ENCODE results near the gene ARHGAP40. TPM values are rescaled to one million over a fixed set of nuclear protein-coding genes. Genes with fewer than 3 reads are reported as not detected.

The ARHGAP40 gene
- total RNA-seq, 1 experiment from 2014 or later, result 0.14 TPM

GRCh38 chr20:38626921-38627659 is 25.5 kb downstream of the ARHGAP40 start:
- Histone ChIP-seq H3K36me3 (ENCODE audit: control insufficient read depth, insufficient read depth, low read length) (no peaks in the 10 kb centered on the region), H3K4me3 (ENCODE audit: low read depth, low read length) (no peak overlapping the region), H3K27me3 (replicated peaks; ENCODE audit: control insufficient read depth, insufficient read depth, low read length) (peaks cover 2% of the 10 kb centered on the region; the same call in 1 of the 2 replicates), H3K9me3 (no peaks in the 10 kb centered on the region), H3K4me1 (no peaks in the 10 kb centered on the region)
- no TSS peak for BruUV-seq (replicated peaks)
- CTCF ChIA-PET, result no interaction called here
- H3K27ac Mint-ChIP-seq (ENCODE audit: unreplicated experiment), result no peak overlapping the region
- no peaks in the 10 kb centered on the region for H3K4me1 Mint-ChIP-seq (ENCODE audit: low read depth, unreplicated experiment)
- no peak for TF ChIP-seq CTCF (IDR thresholded peaks at IDR 0.05; ENCODE audit: insufficient read depth in 1 of 2, low read depth in 1 of 2, low read length in 1 of 2, severe bottlenecking in 1 of 2, unreplicated experiment in 1 of 2)
- peaks cover 9% of the 10 kb centered on the region for H3K9me3 Mint-ChIP-seq (ENCODE audit: unreplicated experiment)
- H3K27me3 Mint-ChIP-seq (ENCODE audit: insufficient read depth, unreplicated experiment), result peaks cover 6% of the 10 kb centered on the region
- POLR2A ChIA-PET, result no interaction called here
- no peak overlapping the region for H3K4me3 Mint-ChIP-seq (ENCODE audit: unreplicated experiment)
- DNase-seq, result no peak
- intact Hi-C loops (cut with micrococcal nuclease; ENCODE audit: unreplicated experiment), result no loop called here
- H3K36me3 Mint-ChIP-seq (ENCODE audit: insufficient read depth, unreplicated experiment), result no peaks in the 10 kb centered on the region

GRCh38 chr20:38628580-38629470 is 27.2 kb downstream of the ARHGAP40 start:
- no peaks in the 10 kb centered on the region for H3K9me3 ChIP-seq
- H3K4me3 ChIP-seq (ENCODE audit: low read depth, low read length), result no peak overlapping the region
- BruUV-seq (replicated peaks), result no TSS peak
- Mint-ChIP-seq H3K9me3 (ENCODE audit: unreplicated experiment) (peaks cover 9% of the 10 kb centered on the region), H3K27ac (ENCODE audit: unreplicated experiment) (no peak overlapping the region), H3K27me3 (ENCODE audit: insufficient read depth, unreplicated experiment) (peaks cover 9% of the 10 kb centered on the region), H3K4me1 (ENCODE audit: low read depth, unreplicated experiment) (no peaks in the 10 kb centered on the region), H3K36me3 (ENCODE audit: insufficient read depth, unreplicated experiment) (no peaks in the 10 kb centered on the region), H3K4me3 (ENCODE audit: unreplicated experiment) (no peak overlapping the region)
- no peak for DNase-seq
- POLR2A ChIA-PET, result no interaction called here
- no peaks in the 10 kb centered on the region for H3K27me3 ChIP-seq (replicated peaks; ENCODE audit: control insufficient read depth, insufficient read depth, low read length)
- intact Hi-C loops (cut with micrococcal nuclease; ENCODE audit: unreplicated experiment), result no loop called here
- H3K4me1 ChIP-seq, result no peaks in the 10 kb centered on the region
- no peak for TF ChIP-seq CTCF (IDR thresholded peaks at IDR 0.05; ENCODE audit: insufficient read depth in 1 of 2, low read depth in 1 of 2, low read length in 1 of 2, severe bottlenecking in 1 of 2, unreplicated experiment in 1 of 2)
- H3K36me3 ChIP-seq (ENCODE audit: control insufficient read depth, insufficient read depth, low read length), result no peaks in the 10 kb centered on the region
- CTCF ChIA-PET, result no interaction called here

GRCh38 chr20:38629979-38630378 is 28.4 kb downstream of the ARHGAP40 start:
- H3K36me3 Mint-ChIP-seq (ENCODE audit: insufficient read depth, unreplicated experiment), result no peaks in the 10 kb centered on the region
- H3K4me3 Mint-ChIP-seq (ENCODE audit: unreplicated experiment), result no peak overlapping the region
- intact Hi-C loops (cut with micrococcal nuclease; ENCODE audit: unreplicated experiment), result no loop called here
- no peaks in the 10 kb centered on the region; the same call in 1 of the 2 replicates for H3K27me3 ChIP-seq (replicated peaks; ENCODE audit: control insufficient read depth, insufficient read depth, low read length)
- no peaks in the 10 kb centered on the region for H3K4me1 ChIP-seq
- no peak for DNase-seq
- no peaks in the 10 kb centered on the region for H3K36me3 ChIP-seq (ENCODE audit: control insufficient read depth, insufficient read depth, low read length)
- H3K9me3 ChIP-seq, result no peaks in the 10 kb centered on the region
- TF ChIP-seq CTCF (IDR thresholded peaks at IDR 0.05; ENCODE audit: insufficient read depth in 1 of 2, low read depth in 1 of 2, low read length in 1 of 2, severe bottlenecking in 1 of 2, unreplicated experiment in 1 of 2), result no peak
- H3K4me1 Mint-ChIP-seq (ENCODE audit: low read depth, unreplicated experiment), result no peaks in the 10 kb centered on the region
- H3K27ac Mint-ChIP-seq (ENCODE audit: unreplicated experiment), result no peak overlapping the region
- no peak overlapping the region for H3K4me3 ChIP-seq (ENCODE audit: low read depth, low read length)
- no TSS peak for BruUV-seq (replicated peaks)
- POLR2A ChIA-PET, result no interaction called here
- no peaks in the 10 kb centered on the region for H3K9me3 Mint-ChIP-seq (ENCODE audit: unreplicated experiment)
- CTCF ChIA-PET, result no interaction called here
- H3K27me3 Mint-ChIP-seq (ENCODE audit: insufficient read depth, unreplicated experiment), result peaks cover 16% of the 10 kb centered on the region
